Uterus (tissue), 2 donors: ENCODE results near the gene VPS45.

Source experiments
- POLR2A ChIP-seq, 2 donors: fragments of 450-650 bp; IDR thresholded peaks; one replicate each; pipeline ENCODE4 v1.6.1; 2016; ENCODE audit warnings: antibody characterized with exemption in 2 of 2, mild to moderate bottlenecking in 1 of 2, moderate library complexity in 1 of 2
- TF ChIP-seq, protein P1 (sequence below), 4 experiments: fragments of 200-600 bp in 2 of 4; fragments of 450-650 bp in 2 of 4; sonication (generic) in 2 of 4; IDR thresholded peaks; one replicate each; pipeline ENCODE4 v1.5.1; 2016 to 2019; ENCODE audit warnings: antibody characterized with exemption in 4 of 4, mild to moderate bottlenecking in 2 of 4, moderate library complexity in 1 of 4

DNA sequence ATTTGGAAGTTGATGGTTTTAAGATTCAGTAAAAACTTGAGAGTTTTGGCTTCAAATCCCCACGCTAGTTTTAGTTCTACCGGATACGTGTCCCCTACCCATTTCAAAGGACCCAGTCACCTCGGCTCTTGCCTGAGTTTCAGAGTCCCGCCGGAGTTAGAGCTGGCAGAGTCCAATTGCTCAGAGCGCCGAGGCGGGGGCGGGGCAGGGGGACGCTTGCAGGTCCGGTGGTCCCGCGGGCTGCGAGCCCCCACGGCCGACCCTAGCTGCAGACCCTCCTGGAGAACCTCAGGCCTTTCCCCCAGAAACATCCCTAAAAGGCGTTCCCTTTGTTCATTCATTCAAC lies 765 bp upstream of the VPS45 start:
- TF ChIP-seq, protein P1, sequence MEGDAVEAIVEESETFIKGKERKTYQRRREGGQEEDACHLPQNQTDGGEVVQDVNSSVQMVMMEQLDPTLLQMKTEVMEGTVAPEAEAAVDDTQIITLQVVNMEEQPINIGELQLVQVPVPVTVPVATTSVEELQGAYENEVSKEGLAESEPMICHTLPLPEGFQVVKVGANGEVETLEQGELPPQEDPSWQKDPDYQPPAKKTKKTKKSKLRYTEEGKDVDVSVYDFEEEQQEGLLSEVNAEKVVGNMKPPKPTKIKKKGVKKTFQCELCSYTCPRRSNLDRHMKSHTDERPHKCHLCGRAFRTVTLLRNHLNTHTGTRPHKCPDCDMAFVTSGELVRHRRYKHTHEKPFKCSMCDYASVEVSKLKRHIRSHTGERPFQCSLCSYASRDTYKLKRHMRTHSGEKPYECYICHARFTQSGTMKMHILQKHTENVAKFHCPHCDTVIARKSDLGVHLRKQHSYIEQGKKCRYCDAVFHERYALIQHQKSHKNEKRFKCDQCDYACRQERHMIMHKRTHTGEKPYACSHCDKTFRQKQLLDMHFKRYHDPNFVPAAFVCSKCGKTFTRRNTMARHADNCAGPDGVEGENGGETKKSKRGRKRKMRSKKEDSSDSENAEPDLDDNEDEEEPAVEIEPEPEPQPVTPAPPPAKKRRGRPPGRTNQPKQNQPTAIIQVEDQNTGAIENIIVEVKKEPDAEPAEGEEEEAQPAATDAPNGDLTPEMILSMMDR (IDR thresholded peaks at IDR 0.05), result no peak
- peak in 1 of 2 donors; percentile 6 for TF ChIP-seq POLR2A (IDR thresholded peaks at IDR 0.05)
